Stimulated activated CD4-positive, alpha-beta T cell treated with anti-CD3 and anti-CD28 coated beads, TNF-alpha, amount 100 ng/mL, for 24 hours (primary cell): Measurements from ENCODE around the gene ADAMTS16.

Source experiments
- DNase-seq, 3 experiments: peaks; one replicate each; pipeline ENCODE4 v3.0.0-alpha.2; 2020; ENCODE audit warnings: low read depth in 3 of 3

ADAMTS16 gene

GRCh38 chr5:5344606-5345005 is 204.5 kb downstream of the ADAMTS16 start:
- no peak for DNase-seq

- DNase-seq, result no peak
These were observed 207.3 kb downstream of the ADAMTS16 start for GRCh38 chr5:5347442-5347841.

GRCh38 chr5:5348135-5348534 is 208.0 kb downstream of the ADAMTS16 start:
- no peak for DNase-seq

GRCh38 chr5:5348576-5348975 is 208.4 kb downstream of the ADAMTS16 start:
- no peak for DNase-seq

- DNase-seq, result no peak
These were observed 210.0 kb downstream of the ADAMTS16 start for GRCh38 chr5:5350101-5350500.

- no peak for DNase-seq
These were observed 211.3 kb downstream of the ADAMTS16 start for GRCh38 chr5:5351288-5351979.

- DNase-seq, result no peak
These were observed 212.5 kb downstream of the ADAMTS16 start for GRCh38 chr5:5352675-5353074.

GRCh38 chr5:5353681-5354080 is 213.6 kb downstream of the ADAMTS16 start:
- no peak for DNase-seq

- DNase-seq, result no peak
These were observed 216.6 kb downstream of the ADAMTS16 start for GRCh38 chr5:5356765-5357164.

GRCh38 chr5:5359618-5360017 is 219.5 kb downstream of the ADAMTS16 start:
- DNase-seq, result no peak

GRCh38 chr5:5360363-5360940 is 220.3 kb downstream of the ADAMTS16 start:
- no peak for DNase-seq

- DNase-seq, result no peak
These were observed 220.9 kb downstream of the ADAMTS16 start for GRCh38 chr5:5360941-5361520.

- no peak for DNase-seq
These were observed 222.9 kb downstream of the ADAMTS16 start for GRCh38 chr5:5363045-5363444.

- no peak for DNase-seq
These were observed 224.8 kb downstream of the ADAMTS16 start for GRCh38 chr5:5364932-5365331.

GRCh38 chr5:5367739-5368138 is 227.6 kb downstream of the ADAMTS16 start:
- no peak for DNase-seq

- no peak for DNase-seq
These were observed 229.0 kb downstream of the ADAMTS16 start for GRCh38 chr5:5369051-5369605.
